Body of pancreas (tissue), 4 donors: ENCODE data around the gene CAMK1D. TPM values are rescaled to one million over a fixed set of nuclear protein-coding genes. Genes with fewer than 3 reads are reported as not detected.

Experiments used
- ATAC-seq: fragments of 150-250 bp; one replicate; pipeline ENCODE4 v1.9.1; 2016
- DNase-seq, 4 donors: peaks; one replicate each; pipeline ENCODE4 v3.0.0-alpha.2; 2019
- H3K27ac ChIP-seq, 4 donors: fragments of 200-600 bp; sonication (generic); 1 replicate in 3 of 4; 2 replicates in 1 of 4; pipeline versions ENCODE4 v1.5.1 to v1.6.1; 2016 to 2019; ENCODE audit warnings: mild to moderate bottlenecking in 1 of 4, mixed read lengths in 1 of 4, moderate library complexity in 1 of 4
- H3K27me3 ChIP-seq, 2 donors: fragments of 200-600 bp; sonication (generic); one replicate each; pipeline ENCODE4 v1.6.0; 2016; ENCODE audit warnings: mild to moderate bottlenecking in 1 of 2
- H3K36me3 ChIP-seq, 2 donors: fragments of 200-600 bp; sonication (generic); replicated peaks in 1 of 2; 2 replicates each; pipeline ENCODE4 v1.5.1; 2016; ENCODE audit warnings: low read depth in 2 of 2; ENCODE audit not compliant: insufficient read depth in 1 of 2
- H3K4me1 ChIP-seq: fragments of 200-600 bp; sonication (generic); one replicate; pipeline ENCODE4 v1.6.0; 2016
- H3K4me3 ChIP-seq, 2 donors: fragments of 200-600 bp; sonication (generic); 1 replicate in 1 of 2; 2 replicates in 1 of 2; pipeline ENCODE4 v1.5.1; 2016 to 2019
- H3K9me3 ChIP-seq, 3 donors: fragments of 200-600 bp; sonication (generic); 1 replicate in 2 of 3; 2 replicates in 1 of 3; pipeline ENCODE4 v1.5.1; 2016
- CTCF ChIP-seq, 7 experiments: fragments of 450-650 bp in 4 of 7; fragments of 200-600 bp in 3 of 7; sonication (generic) in 3 of 7; IDR thresholded peaks; one replicate each; pipeline ENCODE4 v1.5.1; 2016 to 2019; ENCODE audit warnings: antibody characterized with exemption in 7 of 7
- POLR2A ChIP-seq, 3 donors: fragments of 450-650 bp; IDR thresholded peaks; one replicate each; pipeline ENCODE4 v1.6.1; 2016; ENCODE audit warnings: antibody characterized with exemption in 3 of 3, mild to moderate bottlenecking in 2 of 3
- WGBS, 2 donors: methylation state at CpG; one replicate each; pipeline ENCODE4 v1.1.5; 2017; 5-methylcytosine and 5-hydroxymethylcytosine counted together
- intact Hi-C: fragments of 100-400 bp; cut with DNase I; formaldehyde crosslinking; loops from one replicate; pipeline ENCODE4 v1.15.1; 2023
- total RNA-seq, 2 donors: library from RNA; depleted of rRNA; stranded (reverse); fragments of >200 nt; gene quantifications; one replicate each; pipeline ENCODE4 v1.1.0, GENCODE V29; 2016

CAMK1D gene
- total RNA-seq, 2 donors from 2014 or later: 12.5 to 14.2 TPM

GRCh38 chr10:12665501-12665900 is 316.2 kb downstream of the CAMK1D start:
- Histone ChIP-seq H3K4me3 (no peak overlapping the region), H3K27ac (no peak overlapping the region), H3K9me3 (no peaks in the 10 kb centered on the region), H3K36me3 (no peaks in the 10 kb centered on the region), H3K27me3 (no peaks in the 10 kb centered on the region), H3K4me1 (no peaks in the 10 kb centered on the region)
- TF ChIP-seq CTCF (IDR thresholded peaks at IDR 0.05) (no peak), POLR2A (IDR thresholded peaks at IDR 0.05) (no peak)
- no peak for DNase-seq
- 75 to 78% methylated on average over 7 of the region's 7 CpGs for WGBS, 2 donors
- ATAC-seq: no peak
- intact Hi-C loops: no loop called here

GRCh38 chr10:12667052-12667451 is 317.7 kb downstream of the CAMK1D start:
- Histone ChIP-seq H3K27ac (no peak overlapping the region), H3K9me3 (no peaks in the 10 kb centered on the region), H3K36me3 (no peaks in the 10 kb centered on the region), H3K27me3 (no peaks in the 10 kb centered on the region), H3K4me3 (no peak overlapping the region), H3K4me1 (no peaks in the 10 kb centered on the region)
- 79 to 95% methylated on average over 3 of the region's 3 CpGs for WGBS, 2 donors
- DNase-seq (no peak), ATAC-seq (no peak)
- intact Hi-C loops: no loop called here
- TF ChIP-seq CTCF (IDR thresholded peaks at IDR 0.05): no peak

GRCh38 chr10:12668634-12669033 is 319.3 kb downstream of the CAMK1D start:
- Histone ChIP-seq H3K4me3 (no peak overlapping the region), H3K27ac (no peak overlapping the region), H3K4me1 (no peaks in the 10 kb centered on the region), H3K9me3 (no peaks in the 10 kb centered on the region), H3K36me3 (no peaks in the 10 kb centered on the region), H3K27me3 (no peaks in the 10 kb centered on the region)
- TF ChIP-seq POLR2A (IDR thresholded peaks at IDR 0.05) (no peak), CTCF (IDR thresholded peaks at IDR 0.05) (no peak)
- DNase-seq (no peak), ATAC-seq (no peak)
- 80 to 81% methylated on average over 6 of the region's 6 CpGs for WGBS, 2 donors
- intact Hi-C loops: no loop called here

- no peak overlapping the region for H3K27ac ChIP-seq
- no peak overlapping the region for H3K4me3 ChIP-seq
- ATAC-seq (no peak), DNase-seq (no peak)
- no peaks in the 10 kb centered on the region for H3K9me3 ChIP-seq
- no peaks in the 10 kb centered on the region for H3K36me3 ChIP-seq
- intact Hi-C loops: no loop called here
- TF ChIP-seq CTCF (IDR thresholded peaks at IDR 0.05) (no peak), POLR2A (IDR thresholded peaks at IDR 0.05) (no peak)
- WGBS, 2 donors: 88 to 95% methylated on average over 7 of the region's 7 CpGs
- H3K27me3 ChIP-seq: no peaks in the 10 kb centered on the region
- no peaks in the 10 kb centered on the region for H3K4me1 ChIP-seq
Observed at GRCh38 chr10:12670004-12670403, 320.7 kb downstream of the CAMK1D start.

GRCh38 chr10:12675186-12675585 is 325.8 kb downstream of the CAMK1D start:
- no peak for TF ChIP-seq CTCF (IDR thresholded peaks at IDR 0.05)
- no peaks in the 10 kb centered on the region for H3K9me3 ChIP-seq
- no peak overlapping the region for H3K4me3 ChIP-seq
- H3K4me1 ChIP-seq: no peaks in the 10 kb centered on the region
- ATAC-seq: no peak
- H3K27me3 ChIP-seq: no peaks in the 10 kb centered on the region
- H3K27ac ChIP-seq: no peak overlapping the region
- DNase-seq: no peak
- H3K36me3 ChIP-seq: no peaks in the 10 kb centered on the region
- intact Hi-C loops: no loop called here
